ENCODE data around the gene PIK3R1.

Gene PIK3R1

GRCh38 chr5:68315679-68316271 lies 100.2 kb downstream of the PIK3R1 start:
- TF ChIP-seq RAD21 (IDR thresholded peaks at IDR 0.05; ENCODE audit: low read depth) (no peak), USF1 (IDR thresholded peaks at IDR 0.05) (no peak), EP300 (IDR thresholded peaks at IDR 0.05; ENCODE audit: borderline replicate concordance) (no peak), TCF12 (IDR thresholded peaks at IDR 0.05; ENCODE audit: low read depth) (no peak), FOXM1 (IDR thresholded peaks at IDR 0.05; ENCODE audit: borderline replicate concordance, low read depth) (no peak), YY1 (IDR thresholded peaks at IDR 0.05; ENCODE audit: low read depth) (no peak), EGR1 (IDR thresholded peaks at IDR 0.05) (no peak), REST (IDR thresholded peaks at IDR 0.05; ENCODE audit: low read depth) (no peak)

GRCh38 chr5:68316469-68316868 lies 100.9 kb downstream of the PIK3R1 start:
- no peak for TF ChIP-seq MAX (IDR thresholded peaks at IDR 0.05)
- TF ChIP-seq USF1 (IDR thresholded peaks at IDR 0.05), result no peak
- no peak for TF ChIP-seq CEBPB (IDR thresholded peaks at IDR 0.05)
- TF ChIP-seq YY1 (IDR thresholded peaks at IDR 0.05; ENCODE audit: low read depth), result no peak
- TF ChIP-seq EGR1 (IDR thresholded peaks at IDR 0.05), result no peak
- no peak for TF ChIP-seq REST (IDR thresholded peaks at IDR 0.05; ENCODE audit: low read depth)
- TF ChIP-seq TCF12 (IDR thresholded peaks at IDR 0.05; ENCODE audit: low read depth), result no peak
- no peak for TF ChIP-seq TAF1 (IDR thresholded peaks at IDR 0.05; ENCODE audit: low read depth)
- TF ChIP-seq CREB1 (IDR thresholded peaks at IDR 0.05; ENCODE audit: low read depth), result no peak
- TF ChIP-seq RAD21 (IDR thresholded peaks at IDR 0.05; ENCODE audit: low read depth), result no peak
- TF ChIP-seq FOXM1 (IDR thresholded peaks at IDR 0.05; ENCODE audit: borderline replicate concordance, low read depth), result no peak
- no peak for TF ChIP-seq NFIC (IDR thresholded peaks at IDR 0.05)
- TF ChIP-seq TEAD4 (IDR thresholded peaks at IDR 0.05), result no peak
- no peak for TF ChIP-seq ZBTB7A (IDR thresholded peaks at IDR 0.05; ENCODE audit: low read depth)
- no peak for TF ChIP-seq EP300 (IDR thresholded peaks at IDR 0.05; ENCODE audit: borderline replicate concordance)

GRCh38 chr5:68317646-68318045 lies 102.1 kb downstream of the PIK3R1 start:
- TF ChIP-seq YY1 (IDR thresholded peaks at IDR 0.05; ENCODE audit: low read depth) (no peak), EP300 (IDR thresholded peaks at IDR 0.05; ENCODE audit: borderline replicate concordance) (no peak), TCF12 (IDR thresholded peaks at IDR 0.05; ENCODE audit: low read depth) (no peak)

GRCh38 chr5:68318955-68319705 lies 103.6 kb downstream of the PIK3R1 start:
- TF ChIP-seq CREB1 (IDR thresholded peaks at IDR 0.05; ENCODE audit: low read depth), result no peak
- TF ChIP-seq USF1 (IDR thresholded peaks at IDR 0.05), result no peak
- TF ChIP-seq NFIC (IDR thresholded peaks at IDR 0.05), result no peak
- TF ChIP-seq TEAD4 (IDR thresholded peaks at IDR 0.05), result no peak
- TF ChIP-seq EGR1 (IDR thresholded peaks at IDR 0.05), result no peak
- no peak for TF ChIP-seq FOXM1 (IDR thresholded peaks at IDR 0.05; ENCODE audit: borderline replicate concordance, low read depth)
- no peak for TF ChIP-seq RAD21 (IDR thresholded peaks at IDR 0.05; ENCODE audit: low read depth)
- no peak for TF ChIP-seq YY1 (IDR thresholded peaks at IDR 0.05; ENCODE audit: low read depth)
- no peak for TF ChIP-seq TAF1 (IDR thresholded peaks at IDR 0.05; ENCODE audit: low read depth)
- TF ChIP-seq TCF12 (IDR thresholded peaks at IDR 0.05; ENCODE audit: low read depth), result no peak
- TF ChIP-seq EP300 (IDR thresholded peaks at IDR 0.05; ENCODE audit: borderline replicate concordance), result no peak
- no peak for TF ChIP-seq MAX (IDR thresholded peaks at IDR 0.05)
- no peak for TF ChIP-seq ZBTB7A (IDR thresholded peaks at IDR 0.05; ENCODE audit: low read depth)
- TF ChIP-seq REST (IDR thresholded peaks at IDR 0.05; ENCODE audit: low read depth), result no peak
- no peak for TF ChIP-seq CEBPB (IDR thresholded peaks at IDR 0.05)
